HG02938 (cell line): ENCODE results near the gene AEBP1.

ENCODE experiments used
- ATAC-seq: cut with Tn5 transposase; IDR thresholded peaks from one replicate; pipeline ENCODE4 v1.9.1; 2021; ENCODE audit warnings: mild to moderate bottlenecking, moderate library complexity; ENCODE audit not compliant: unreplicated experiment

The AEBP1 gene

GRCh38 chr7:44103566-44103922 lies 601 bp upstream of the AEBP1 start:
- ATAC-seq, result no peak

- no peak for ATAC-seq
These were observed 971 bp downstream of the AEBP1 start for GRCh38 chr7:44104860-44105771.

- ATAC-seq, result no peak
These were observed 1.7 kb downstream of the AEBP1 start for GRCh38 chr7:44105832-44106231.

DNA sequence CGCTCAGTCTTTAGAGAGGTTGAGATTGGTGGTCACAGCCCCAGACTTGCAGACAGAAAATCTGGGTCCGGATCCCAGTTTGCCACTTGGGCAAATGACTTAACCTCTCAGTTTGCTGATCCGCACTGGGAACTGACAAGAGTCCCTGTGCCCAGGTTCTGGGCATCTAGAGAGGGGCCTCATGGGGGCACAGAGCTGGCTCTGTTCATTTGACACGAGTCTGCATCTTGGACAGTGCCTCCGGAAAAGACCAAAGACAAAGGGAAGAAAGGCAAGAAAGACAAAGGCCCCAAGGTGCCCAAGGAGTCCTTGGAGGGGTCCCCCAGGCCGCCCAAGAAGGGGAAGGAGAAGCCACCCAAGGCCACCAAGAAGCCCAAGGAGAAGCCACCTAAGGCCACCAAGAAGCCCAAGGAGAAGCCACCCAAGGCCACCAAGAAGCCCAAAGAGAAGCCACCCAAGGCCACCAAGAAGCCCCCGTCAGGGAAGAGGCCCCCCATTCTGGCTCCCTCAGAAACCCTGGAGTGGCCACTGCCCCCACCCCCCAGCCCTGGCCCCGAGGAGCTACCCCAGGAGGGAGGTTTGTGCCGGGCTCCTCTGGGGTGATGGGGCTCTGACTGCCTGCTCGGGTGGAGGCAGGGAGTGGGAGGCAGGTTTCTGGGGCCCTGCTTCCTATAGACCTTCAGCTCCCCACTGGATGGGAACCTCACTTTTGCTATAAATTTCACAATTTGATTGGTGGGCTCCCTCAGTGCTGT lies 2.3 kb downstream of the AEBP1 start:
- ATAC-seq, result no peak

DNA sequence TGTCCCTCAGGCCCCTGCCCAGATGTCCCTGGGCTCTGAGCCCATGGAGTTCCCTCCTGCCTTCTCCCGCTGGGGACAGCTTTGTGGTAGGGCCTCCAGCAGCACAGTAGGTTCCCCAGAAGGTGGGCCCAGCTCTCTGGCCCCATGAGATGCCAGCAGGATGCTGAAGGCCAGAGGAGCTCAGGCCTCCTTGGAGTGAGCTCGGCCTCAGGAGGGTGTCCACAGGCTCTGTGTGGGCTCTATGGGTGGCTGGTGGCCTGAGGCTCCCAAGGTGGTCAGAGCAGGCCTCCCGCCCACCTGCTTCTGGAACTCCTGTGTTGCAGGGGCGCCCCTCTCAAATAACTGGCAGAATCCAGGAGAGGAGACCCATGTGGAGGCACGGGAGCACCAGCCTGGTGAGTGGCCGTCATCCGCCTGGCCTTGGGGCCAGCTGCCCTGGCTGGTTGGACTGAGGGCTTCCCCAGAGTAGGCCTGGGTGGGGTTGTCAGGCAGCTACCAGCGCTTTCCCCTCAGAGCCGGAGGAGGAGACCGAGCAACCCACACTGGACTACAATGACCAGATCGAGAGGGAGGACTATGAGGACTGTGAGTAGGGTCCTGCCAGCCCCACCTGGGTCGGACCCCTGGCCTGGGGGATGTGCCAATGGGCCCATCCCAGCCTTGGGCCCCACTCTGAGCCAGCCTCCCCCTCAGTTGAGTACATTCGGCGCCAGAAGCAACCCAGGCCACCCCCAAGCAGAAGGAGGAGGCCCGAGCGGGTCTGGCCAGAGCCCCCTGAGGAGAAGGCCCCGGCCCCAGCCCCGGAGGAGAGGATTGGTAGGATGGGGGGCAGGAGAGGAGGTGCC lies 3.2 kb downstream of the AEBP1 start:
- no peak for ATAC-seq

- ATAC-seq, result no peak
These were observed 4.0 kb downstream of the AEBP1 start for GRCh38 chr7:44107961-44108767.

- no peak for ATAC-seq
These were observed 4.9 kb downstream of the AEBP1 start for GRCh38 chr7:44108768-44109750.

- no peak for ATAC-seq
These were observed 5.8 kb downstream of the AEBP1 start for GRCh38 chr7:44109991-44110390.

- no peak for ATAC-seq
These were observed 6.8 kb downstream of the AEBP1 start for GRCh38 chr7:44110719-44111635.

DNA sequence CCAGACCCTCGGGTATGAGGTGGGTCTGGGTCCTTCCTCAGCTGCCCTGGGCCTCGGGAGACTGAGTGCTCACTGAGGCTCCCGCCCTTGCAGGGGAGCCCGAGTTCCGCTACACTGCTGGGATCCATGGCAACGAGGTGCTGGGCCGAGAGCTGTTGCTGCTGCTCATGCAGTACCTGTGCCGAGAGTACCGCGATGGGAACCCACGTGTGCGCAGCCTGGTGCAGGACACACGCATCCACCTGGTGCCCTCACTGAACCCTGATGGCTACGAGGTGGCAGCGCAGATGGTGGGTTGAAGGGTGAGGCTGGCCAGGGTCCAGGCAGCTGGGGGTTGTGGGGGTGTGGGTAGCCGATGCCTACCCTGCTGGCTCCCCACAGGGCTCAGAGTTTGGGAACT lies 7.6 kb downstream of the AEBP1 start:
- ATAC-seq, result no peak

GRCh38 chr7:44112231-44112996 lies 8.3 kb downstream of the AEBP1 start:
- no peak for ATAC-seq

DNA sequence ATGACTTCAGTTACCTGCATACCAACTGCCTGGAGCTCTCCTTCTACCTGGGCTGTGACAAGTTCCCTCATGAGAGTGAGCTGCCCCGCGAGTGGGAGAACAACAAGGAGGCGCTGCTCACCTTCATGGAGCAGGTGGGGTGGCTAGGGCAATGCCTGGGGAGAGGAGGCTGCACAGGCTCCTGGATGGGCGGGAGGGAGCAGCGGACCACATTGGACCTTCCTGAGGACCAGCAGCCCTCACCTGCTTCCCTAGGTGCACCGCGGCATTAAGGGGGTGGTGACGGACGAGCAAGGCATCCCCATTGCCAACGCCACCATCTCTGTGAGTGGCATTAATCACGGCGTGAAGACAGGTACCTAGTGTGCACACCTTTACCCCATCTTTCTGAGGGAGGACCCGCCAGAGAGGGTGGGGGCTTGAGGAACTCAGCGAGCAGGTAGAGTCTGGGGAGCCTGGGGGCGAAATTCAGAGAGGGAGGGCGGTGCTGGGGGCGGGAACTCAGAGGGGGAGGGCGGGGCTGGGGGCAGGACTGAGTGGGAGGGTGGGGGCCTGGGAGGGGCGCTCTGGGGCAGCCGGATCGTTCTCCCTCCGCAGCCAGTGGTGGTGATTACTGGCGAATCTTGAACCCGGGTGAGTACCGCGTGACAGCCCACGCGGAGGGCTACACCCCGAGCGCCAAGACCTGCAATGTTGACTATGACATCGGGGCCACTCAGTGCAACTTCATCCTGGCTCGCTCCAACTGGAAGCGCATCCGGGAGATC lies 9.0 kb downstream of the AEBP1 start:
- ATAC-seq, result no peak

DNA sequence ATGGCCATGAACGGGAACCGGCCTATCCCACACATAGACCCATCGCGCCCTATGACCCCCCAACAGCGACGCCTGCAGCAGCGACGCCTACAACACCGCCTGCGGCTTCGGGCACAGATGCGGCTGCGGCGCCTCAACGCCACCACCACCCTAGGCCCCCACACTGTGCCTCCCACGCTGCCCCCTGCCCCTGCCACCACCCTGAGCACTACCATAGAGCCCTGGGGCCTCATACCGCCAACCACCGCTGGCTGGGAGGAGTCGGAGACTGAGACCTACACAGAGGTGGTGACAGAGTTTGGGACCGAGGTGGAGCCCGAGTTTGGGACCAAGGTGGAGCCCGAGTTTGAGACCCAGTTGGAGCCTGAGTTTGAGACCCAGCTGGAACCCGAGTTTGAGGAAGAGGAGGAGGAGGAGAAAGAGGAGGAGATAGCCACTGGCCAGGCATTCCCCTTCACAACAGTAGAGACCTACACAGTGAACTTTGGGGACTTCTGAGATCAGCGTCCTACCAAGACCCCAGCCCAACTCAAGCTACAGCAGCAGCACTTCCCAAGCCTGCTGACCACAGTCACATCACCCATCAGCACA lies 9.7 kb downstream of the AEBP1 start:
- no peak for ATAC-seq

DNA sequence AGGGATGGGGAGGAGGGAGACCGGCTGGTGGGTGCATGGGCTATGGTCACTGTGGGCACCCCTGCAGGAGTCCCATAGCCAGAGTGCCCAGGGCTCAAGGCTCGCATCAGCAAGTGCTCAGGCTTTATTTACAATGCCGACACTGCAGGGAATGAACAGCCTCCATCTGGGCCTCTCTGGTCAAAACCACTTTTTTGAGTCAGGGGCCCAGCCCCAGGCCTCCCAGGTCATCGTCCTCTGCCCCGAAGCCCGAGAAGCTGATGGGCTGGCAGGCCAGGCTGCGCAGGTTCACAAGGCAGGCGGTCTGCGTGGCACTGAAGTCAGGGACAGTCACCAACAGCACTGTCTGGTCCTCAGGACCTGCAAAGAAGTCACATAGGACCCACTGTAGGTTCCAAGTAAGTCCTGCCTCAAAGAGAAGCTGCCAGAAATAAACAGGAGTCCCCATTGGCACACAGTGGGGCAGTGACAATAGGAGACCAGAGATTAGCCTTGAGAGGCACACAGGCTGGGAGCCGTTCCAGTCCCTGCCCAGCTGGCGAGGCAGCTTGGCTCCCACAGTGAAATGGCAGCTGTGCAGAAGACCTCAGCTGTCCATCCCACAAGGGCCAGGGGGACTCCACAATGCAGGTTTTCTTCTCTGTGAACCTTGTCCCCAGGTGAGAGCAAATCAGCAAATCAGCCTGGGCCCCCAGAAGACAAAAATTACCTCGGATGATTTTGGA lies 10.6 kb downstream of the AEBP1 start:
- no peak for ATAC-seq

- ATAC-seq, result no peak
These were observed 12.1 kb downstream of the AEBP1 start for GRCh38 chr7:44116087-44116788.
